HG02678 (cell line): Measurements from ENCODE around the gene LARGE2.
A peak's percentile ranks its signal among the peaks of the same experiment; 100 is the strongest.

Source experiments
- ATAC-seq: cut with Tn5 transposase; IDR thresholded peaks from one replicate; pipeline ENCODE4 v1.9.1; 2021; ENCODE audit warnings: mild to moderate bottlenecking, moderate library complexity; ENCODE audit not compliant: unreplicated experiment

The LARGE2 gene

DNA sequence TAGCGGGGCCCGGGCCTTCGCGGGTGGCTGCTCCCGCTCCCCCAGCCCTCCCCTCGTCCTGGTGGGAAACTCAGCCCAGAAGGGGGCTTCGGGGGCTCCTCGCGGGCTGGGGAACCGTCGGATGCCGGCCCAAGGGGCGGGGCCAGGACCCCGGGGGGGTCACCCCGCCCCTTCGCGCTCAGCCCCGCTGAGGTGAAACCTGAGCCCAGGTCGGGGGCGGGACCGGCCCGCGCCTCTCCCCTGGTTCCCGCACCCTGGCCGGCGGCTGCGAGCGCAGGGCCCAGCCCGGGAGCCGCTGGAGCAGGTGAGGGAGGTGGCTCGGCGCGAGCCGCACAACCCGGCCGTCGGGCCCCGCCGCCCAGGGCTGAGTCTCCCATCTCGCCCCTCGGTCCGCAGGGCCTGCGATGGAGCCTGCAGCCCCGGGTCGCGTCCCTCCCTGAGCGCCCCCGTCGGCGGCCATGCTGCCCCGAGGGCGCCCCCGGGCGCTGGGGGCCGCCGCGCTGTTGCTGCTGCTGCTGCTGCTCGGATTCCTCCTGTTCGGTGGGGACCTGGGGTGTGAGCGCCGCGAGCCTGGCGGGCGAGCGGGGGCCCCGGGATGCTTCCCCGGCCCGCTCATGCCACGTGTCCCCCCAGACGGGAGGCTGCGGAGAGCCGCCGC, at the start of gene LARGE2:
Gene LARGE2, plus strand, starts transcription at position 232 of the 658 bp plus-strand sequence. Its CDS starts 227 bp downstream, at position 459.
- no peak for ATAC-seq

DNA sequence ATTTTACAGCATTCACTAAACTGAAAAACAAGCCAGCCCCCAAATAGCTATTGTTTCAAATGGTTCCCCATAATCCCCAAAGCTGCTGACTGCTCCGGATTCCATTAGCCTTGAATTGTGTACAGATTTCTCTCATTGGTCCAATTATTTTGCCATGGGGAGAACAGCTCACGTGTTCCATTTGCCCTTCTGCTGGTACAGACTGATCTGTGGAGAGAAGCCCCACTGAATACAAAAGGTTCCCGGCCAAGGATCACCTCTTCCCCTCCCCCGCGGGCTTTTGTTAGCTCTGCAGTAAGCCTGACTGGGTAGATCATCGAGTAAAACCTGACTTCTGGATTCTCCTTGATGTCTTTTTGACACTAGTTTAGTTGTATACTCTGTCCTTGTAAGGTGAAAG, 46.1 kb upstream of the LARGE2 start:
- no peak for ATAC-seq

- no peak for ATAC-seq
Measured at GRCh38 chr11:45877221-45877620, 45.2 kb upstream of the LARGE2 start.

GRCh38 chr11:45877845-45878244, 44.6 kb upstream of the LARGE2 start:
- ATAC-seq: no peak

- no peak for ATAC-seq
Measured at GRCh38 chr11:45879803-45880686, 42.4 kb upstream of the LARGE2 start.

GRCh38 chr11:45880772-45881570, 41.5 kb upstream of the LARGE2 start:
- ATAC-seq: no peak

DNA sequence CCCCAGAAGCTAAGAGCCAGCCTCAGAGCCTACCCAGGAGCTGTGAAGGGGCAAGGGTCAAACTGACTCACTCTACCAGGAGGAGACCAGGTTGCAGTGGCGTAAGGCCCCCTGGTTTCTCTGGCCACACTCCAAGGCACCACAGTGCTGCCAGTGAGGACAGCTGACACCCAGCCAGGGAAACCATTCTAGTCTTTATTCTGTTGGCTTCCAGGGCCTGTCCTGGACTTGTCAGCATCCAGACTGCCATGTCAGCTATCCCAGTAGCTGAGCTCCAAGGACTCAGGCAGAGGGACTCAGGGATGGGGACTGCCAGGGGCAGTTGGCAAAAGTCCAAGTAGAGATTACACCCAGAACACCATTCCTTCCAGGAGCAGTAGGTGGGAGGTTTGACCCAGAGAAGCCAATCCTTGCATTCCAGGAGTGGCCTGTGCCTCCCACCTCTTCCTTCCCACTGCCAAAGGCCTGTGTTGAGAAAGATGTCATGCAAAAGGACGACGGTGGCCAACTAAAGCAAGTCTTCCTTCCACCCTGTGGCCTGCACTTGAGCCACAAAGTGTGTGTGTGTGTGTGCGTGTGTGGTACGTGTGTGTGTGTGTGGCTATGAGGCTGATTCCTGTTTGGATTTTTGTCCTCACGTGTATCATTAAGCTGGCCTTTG, 40.6 kb upstream of the LARGE2 start:
- ATAC-seq: no peak

- ATAC-seq: no peak
Measured at GRCh38 chr11:45884596-45885185, 37.8 kb upstream of the LARGE2 start.

GRCh38 chr11:45885274-45885920, 37.1 kb upstream of the LARGE2 start, which contains the start of gene MAPK8IP1:
Gene MAPK8IP1, plus strand, starts transcription at chr11:45885651. Its CDS starts 170 bp downstream, at chr11:45885821.
- ATAC-seq: peak; percentile 76

- no peak for ATAC-seq
Measured at GRCh38 chr11:45885921-45886721, 36.3 kb upstream of the LARGE2 start.

GRCh38 chr11:45886816-45887520, 35.5 kb upstream of the LARGE2 start:
- ATAC-seq: no peak

- no peak for ATAC-seq
Measured at GRCh38 chr11:45887587-45887986, 34.9 kb upstream of the LARGE2 start.

DNA sequence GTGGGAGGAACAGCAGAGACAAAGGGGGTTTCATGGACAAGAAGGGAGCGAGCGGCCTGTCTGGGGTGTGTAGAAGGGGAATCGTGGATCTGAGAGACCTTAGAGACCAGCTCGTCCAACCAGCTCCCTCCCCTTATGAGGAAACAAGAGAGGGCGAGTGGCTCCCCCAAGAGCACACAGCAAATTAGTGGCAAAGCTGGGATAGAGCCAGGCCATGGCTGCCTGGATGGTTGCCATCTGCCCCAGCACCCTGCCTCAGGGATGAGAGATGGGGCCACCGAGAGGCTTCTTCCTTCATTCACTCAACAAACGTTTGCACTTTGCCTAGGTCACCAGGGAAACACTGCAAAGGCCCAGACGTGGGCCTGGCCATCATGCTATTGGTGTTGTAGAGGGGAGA, 32.9 kb upstream of the LARGE2 start:
- no peak for ATAC-seq

DNA sequence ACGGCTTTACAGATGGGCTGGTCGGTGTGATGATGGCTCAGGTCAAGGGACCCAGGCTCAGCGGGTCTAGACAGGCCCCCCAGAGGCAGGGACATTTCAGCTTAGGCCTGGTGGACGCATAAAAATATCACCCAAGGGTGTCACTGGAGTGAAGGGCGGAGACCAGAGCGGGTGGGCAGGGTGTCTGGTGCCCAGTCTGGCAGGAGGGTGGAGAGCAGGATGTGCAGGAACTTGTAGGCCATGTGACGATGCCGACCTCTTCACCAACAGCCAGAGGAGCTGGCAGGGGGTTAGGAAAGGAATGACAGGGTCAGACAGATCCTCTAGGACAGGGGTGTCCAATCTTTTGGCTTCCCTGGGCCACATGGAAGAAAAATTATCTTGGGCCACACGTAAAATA, 32.5 kb upstream of the LARGE2 start:
- ATAC-seq: no peak

- no peak for ATAC-seq
Measured at GRCh38 chr11:45890886-45891550, 31.4 kb upstream of the LARGE2 start.

DNA sequence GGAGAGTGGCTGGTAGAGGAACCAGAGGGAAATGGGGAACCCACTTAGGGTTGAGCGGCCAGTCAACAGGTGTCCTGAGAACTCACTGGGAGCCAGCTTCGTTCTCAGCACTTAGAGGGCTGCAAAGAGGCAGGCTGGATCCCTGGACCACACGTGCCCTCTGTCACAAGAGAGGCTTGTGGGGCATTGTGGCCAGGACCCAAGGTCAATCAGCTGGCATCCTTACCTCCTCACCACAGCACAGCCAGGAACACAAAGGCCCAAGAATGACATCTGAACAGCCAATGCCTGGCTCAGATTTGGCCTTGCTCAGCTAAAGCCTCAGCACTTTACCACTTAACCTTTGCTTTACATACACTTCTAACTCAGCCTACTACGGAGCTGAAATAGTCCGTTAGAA, 29.6 kb upstream of the LARGE2 start:
- ATAC-seq: no peak

DNA sequence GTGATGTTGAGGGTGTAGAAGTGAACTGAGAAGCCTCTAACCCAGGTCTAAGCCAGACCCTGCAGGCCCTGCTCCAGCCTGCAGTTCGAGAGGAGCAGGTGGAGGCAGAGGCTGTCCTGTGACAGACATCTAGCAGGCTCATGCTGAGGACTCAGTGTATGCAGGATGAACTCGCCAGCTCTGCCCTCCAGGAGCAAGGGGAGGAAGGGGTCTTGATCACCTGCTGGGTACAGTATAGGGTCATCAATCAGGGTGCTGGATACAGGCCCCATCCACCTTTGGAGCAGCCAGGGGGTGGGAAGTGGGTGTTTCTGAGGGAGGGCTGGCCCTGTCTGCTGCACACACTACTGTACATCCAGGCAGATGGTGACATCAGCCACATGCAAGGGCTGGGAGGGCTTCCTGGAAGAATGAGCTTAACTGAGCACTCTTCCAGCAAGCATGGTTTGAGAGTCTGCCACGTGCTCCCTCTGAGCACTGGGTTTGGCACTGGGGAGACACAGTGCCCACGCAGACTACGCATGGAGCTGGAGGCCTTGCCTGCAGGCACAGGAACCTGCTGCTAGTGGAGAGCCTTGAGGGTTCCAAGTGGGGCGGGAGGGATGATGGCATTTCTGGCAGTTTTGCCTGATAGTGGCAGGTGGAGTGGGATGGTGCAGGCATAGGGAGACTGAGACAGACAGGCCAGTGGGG, 27.8 kb upstream of the LARGE2 start:
- no peak for ATAC-seq
